ENCODE measurements around the gene WDR90. TPM values are rescaled to one million over a fixed set of nuclear protein-coding genes. Genes with fewer than 3 reads are reported as not detected.

Gene WDR90
- total and polyA plus RNA-seq, 2 of the 13 experiments (the other 11 are each of a cell fraction or from before 2014, with no cell fraction given), result 14.9 to 28.9 TPM

GRCh38 chr16:610513-611381 lies 38.4 kb upstream of the WDR90 start (continued):
- TF ChIP-seq PRDM10 (CRISPR knock-in tag; IDR thresholded peaks at IDR 0.05; ENCODE audit: low read depth) (no peak), ZNF207 (IDR thresholded peaks at IDR 0.05; ENCODE audit: borderline replicate concordance) (no peak), ZNF556 (CRISPR knock-in tag; IDR thresholded peaks at IDR 0.05; ENCODE audit: borderline replicate concordance) (no peak), NCOA5 (CRISPR knock-in tag; IDR thresholded peaks at IDR 0.05) (no peak), CREBL2 (CRISPR knock-in tag; IDR thresholded peaks at IDR 0.05; ENCODE audit: borderline replicate concordance) (no peak), STAT5B (CRISPR knock-in tag; IDR thresholded peaks at IDR 0.05) (no peak), PHB2 (IDR thresholded peaks at IDR 0.05; ENCODE audit: partially characterized antibody) (no peak), CCAR2 (optimal IDR thresholded peaks at IDR 0.05; ENCODE audit: low read depth, low read length) (no peak), PRPF4 (IDR thresholded peaks at IDR 0.05; ENCODE audit: low read depth, low read length, poor library complexity, severe bottlenecking) (no peak), ZSCAN9 (CRISPR knock-in tag; IDR thresholded peaks at IDR 0.05; ENCODE audit: borderline replicate concordance) (no peak), HHEX (CRISPR knock-in tag; IDR thresholded peaks at IDR 0.05) (no peak), MZF1 (CRISPR knock-in tag; IDR thresholded peaks at IDR 0.05; ENCODE audit: borderline replicate concordance) (no peak), FOXC1 (CRISPR knock-in tag; IDR thresholded peaks at IDR 0.05; ENCODE audit: borderline replicate concordance) (no peak), HOXD1 (CRISPR knock-in tag; IDR thresholded peaks at IDR 0.05) (no peak), MATR3 (CRISPR knock-in tag; IDR thresholded peaks at IDR 0.05) (no peak), TBX2 (CRISPR knock-in tag; IDR thresholded peaks at IDR 0.05; ENCODE audit: borderline replicate concordance) (peak; percentile 27; the same call in 1 of the 2 replicates)
- TF ChIP-seq, protein P1, sequence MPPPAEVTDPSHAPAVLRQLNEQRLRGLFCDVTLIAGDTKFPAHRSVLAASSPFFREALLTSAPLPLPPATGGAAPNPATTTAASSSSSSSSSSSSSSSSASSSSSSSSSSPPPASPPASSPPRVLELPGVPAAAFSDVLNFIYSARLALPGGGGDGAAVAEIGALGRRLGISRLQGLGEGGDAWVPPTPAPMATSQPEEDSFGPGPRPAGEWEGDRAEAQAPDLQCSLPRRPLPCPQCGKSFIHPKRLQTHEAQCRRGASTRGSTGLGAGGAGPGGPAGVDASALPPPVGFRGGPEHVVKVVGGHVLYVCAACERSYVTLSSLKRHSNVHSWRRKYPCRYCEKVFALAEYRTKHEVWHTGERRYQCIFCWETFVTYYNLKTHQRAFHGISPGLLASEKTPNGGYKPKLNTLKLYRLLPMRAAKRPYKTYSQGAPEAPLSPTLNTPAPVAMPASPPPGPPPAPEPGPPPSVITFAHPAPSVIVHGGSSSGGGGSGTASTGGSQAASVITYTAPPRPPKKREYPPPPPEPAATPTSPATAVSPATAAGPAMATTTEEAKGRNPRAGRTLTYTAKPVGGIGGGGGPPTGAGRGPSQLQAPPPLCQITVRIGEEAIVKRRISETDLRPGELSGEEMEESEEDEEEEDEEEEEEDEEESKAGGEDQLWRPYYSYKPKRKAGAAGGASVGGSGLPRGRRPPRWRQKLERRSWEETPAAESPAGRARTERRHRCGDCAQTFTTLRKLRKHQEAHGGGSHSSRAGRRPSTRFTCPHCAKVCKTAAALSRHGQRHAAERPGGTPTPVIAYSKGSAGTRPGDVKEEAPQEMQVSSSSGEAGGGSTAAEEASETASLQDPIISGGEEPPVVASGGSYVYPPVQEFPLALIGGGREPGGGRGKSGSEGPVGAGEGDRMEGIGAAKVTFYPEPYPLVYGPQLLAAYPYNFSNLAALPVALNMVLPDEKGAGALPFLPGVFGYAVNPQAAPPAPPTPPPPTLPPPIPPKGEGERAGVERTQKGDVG (CRISPR knock-in tag; IDR thresholded peaks at IDR 0.05; ENCODE audit: borderline replicate concordance), result no peak
- TF ChIP-seq, protein P2, sequence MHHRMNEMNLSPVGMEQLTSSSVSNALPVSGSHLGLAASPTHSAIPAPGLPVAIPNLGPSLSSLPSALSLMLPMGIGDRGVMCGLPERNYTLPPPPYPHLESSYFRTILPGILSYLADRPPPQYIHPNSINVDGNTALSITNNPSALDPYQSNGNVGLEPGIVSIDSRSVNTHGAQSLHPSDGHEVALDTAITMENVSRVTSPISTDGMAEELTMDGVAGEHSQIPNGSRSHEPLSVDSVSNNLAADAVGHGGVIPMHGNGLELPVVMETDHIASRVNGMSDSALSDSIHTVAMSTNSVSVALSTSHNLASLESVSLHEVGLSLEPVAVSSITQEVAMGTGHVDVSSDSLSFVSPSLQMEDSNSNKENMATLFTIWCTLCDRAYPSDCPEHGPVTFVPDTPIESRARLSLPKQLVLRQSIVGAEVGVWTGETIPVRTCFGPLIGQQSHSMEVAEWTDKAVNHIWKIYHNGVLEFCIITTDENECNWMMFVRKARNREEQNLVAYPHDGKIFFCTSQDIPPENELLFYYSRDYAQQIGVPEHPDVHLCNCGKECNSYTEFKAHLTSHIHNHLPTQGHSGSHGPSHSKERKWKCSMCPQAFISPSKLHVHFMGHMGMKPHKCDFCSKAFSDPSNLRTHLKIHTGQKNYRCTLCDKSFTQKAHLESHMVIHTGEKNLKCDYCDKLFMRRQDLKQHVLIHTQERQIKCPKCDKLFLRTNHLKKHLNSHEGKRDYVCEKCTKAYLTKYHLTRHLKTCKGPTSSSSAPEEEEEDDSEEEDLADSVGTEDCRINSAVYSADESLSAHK (CRISPR knock-in tag; IDR thresholded peaks at IDR 0.05; ENCODE audit: borderline replicate concordance), result no peak
